ENCODE data around the gene UBE2Q2. TPM values are rescaled to one million over a fixed set of nuclear protein-coding genes. Genes with fewer than 3 reads are reported as not detected.
A peak's percentile ranks its signal among the peaks of the same experiment; 100 is the strongest.

The UBE2Q2 gene
- polyA plus RNA-seq, 1 donor (not counting 4 experiments of a cell fraction or from before 2014, with no cell fraction given), result 33.9 TPM

- Histone ChIP-seq H3K9me1 (ENCODE audit: control insufficient read depth, extremely low read depth, insufficient read depth, low read length) (no peaks in the 10 kb centered on the region), H3K27me3 (ENCODE audit: control insufficient read depth, extremely low read depth, insufficient read depth, low read length) (no peaks in the 10 kb centered on the region), H4K20me1 (ENCODE audit: control insufficient read depth, extremely low read depth, insufficient read depth, low read length) (no peaks in the 10 kb centered on the region), H3K4me3 (ENCODE audit: control insufficient read depth in 2 of 3, extremely low read depth in 1 of 3, insufficient read depth in 2 of 3, low read depth in 1 of 3, low read length in 3 of 3) (no peak overlapping the region), H3K4me2 (ENCODE audit: control insufficient read depth, extremely low read depth, insufficient read depth, low read depth, low read length) (no peak overlapping the region), H3K9ac (ENCODE audit: control insufficient read depth, extremely low read depth, insufficient read depth, low read length) (no peak overlapping the region), H3K9me3 (ENCODE audit: control insufficient read depth, low read depth, low read length) (no peaks in the 10 kb centered on the region), H3K36me3 (ENCODE audit: control insufficient read depth in 2 of 2, extremely low read depth in 1 of 2, insufficient read depth in 2 of 2, low read length in 2 of 2) (no peaks in the 10 kb centered on the region), H2AFZ (ENCODE audit: control insufficient read depth, low read length) (peak overlapping the region; percentile 2), H3K27ac (ENCODE audit: control insufficient read depth, insufficient read depth, low read length) (no peak overlapping the region), H3K4me1 (ENCODE audit: control insufficient read depth, extremely low read depth, insufficient read depth, low read length) (peaks cover 8% of the 10 kb centered on the region), H3K79me2 (ENCODE audit: control insufficient read depth, insufficient read depth, low read length) (no peaks in the 10 kb centered on the region)
- FAIRE-seq (no peak), DNase-seq (ENCODE audit: low read depth, low spot score) (no peak)
- dilution Hi-C loops (cut with MboI; ENCODE audit: extremely low pct_ligation_motif_present, low sequenced_read_pairs), result no loop called here
- no peak for TF ChIP-seq CTCF (optimal IDR thresholded peaks at IDR 0.05 in 1 of 3, IDR thresholded peaks at IDR 0.05 in 1 of 3, conservative IDR thresholded peaks at IDR 0.05 in 1 of 3; ENCODE audit: extremely low read depth in 1 of 3, insufficient read depth in 2 of 3, low read length in 3 of 3)
- TF ChIP-seq EZH2 (IDR thresholded peaks at IDR 0.05; ENCODE audit: low read length), result no peak
Observed at GRCh38 chr15:75817138-75817935, 25.9 kb upstream of the UBE2Q2 start.

- H4K20me1 ChIP-seq (ENCODE audit: control insufficient read depth, extremely low read depth, insufficient read depth, low read length), result no peaks in the 10 kb centered on the region
- no peak overlapping the region for H3K27ac ChIP-seq (ENCODE audit: control insufficient read depth, insufficient read depth, low read length)
- FAIRE-seq, result no peak
- H3K36me3 ChIP-seq (ENCODE audit: control insufficient read depth in 2 of 2, extremely low read depth in 1 of 2, insufficient read depth in 2 of 2, low read length in 2 of 2), result no peaks in the 10 kb centered on the region
- DNase-seq (ENCODE audit: low read depth, low spot score), result no peak
- no peak overlapping the region for H3K4me3 ChIP-seq (ENCODE audit: control insufficient read depth in 2 of 3, extremely low read depth in 1 of 3, insufficient read depth in 2 of 3, low read depth in 1 of 3, low read length in 3 of 3)
- H3K27me3 ChIP-seq (ENCODE audit: control insufficient read depth, extremely low read depth, insufficient read depth, low read length), result no peaks in the 10 kb centered on the region
- H3K4me2 ChIP-seq (ENCODE audit: control insufficient read depth, extremely low read depth, insufficient read depth, low read depth, low read length), result no peak overlapping the region
- no peak for TF ChIP-seq EZH2 (IDR thresholded peaks at IDR 0.05; ENCODE audit: low read length)
- TF ChIP-seq CTCF (optimal IDR thresholded peaks at IDR 0.05 in 1 of 3, IDR thresholded peaks at IDR 0.05 in 1 of 3, conservative IDR thresholded peaks at IDR 0.05 in 1 of 3; ENCODE audit: extremely low read depth in 1 of 3, insufficient read depth in 2 of 3, low read length in 3 of 3), result no peak
- no peaks in the 10 kb centered on the region for H3K9me1 ChIP-seq (ENCODE audit: control insufficient read depth, extremely low read depth, insufficient read depth, low read length)
- dilution Hi-C loops (cut with MboI; ENCODE audit: extremely low pct_ligation_motif_present, low sequenced_read_pairs), result no loop called here
- no peak overlapping the region for H3K9ac ChIP-seq (ENCODE audit: control insufficient read depth, extremely low read depth, insufficient read depth, low read length)
- no peak overlapping the region for H2AFZ ChIP-seq (ENCODE audit: control insufficient read depth, low read length)
- no peaks in the 10 kb centered on the region for H3K79me2 ChIP-seq (ENCODE audit: control insufficient read depth, insufficient read depth, low read length)
- peaks cover 9% of the 10 kb centered on the region for H3K4me1 ChIP-seq (ENCODE audit: control insufficient read depth, extremely low read depth, insufficient read depth, low read length)
- no peaks in the 10 kb centered on the region for H3K9me3 ChIP-seq (ENCODE audit: control insufficient read depth, low read depth, low read length)
Observed at GRCh38 chr15:75820206-75820605, 23.0 kb upstream of the UBE2Q2 start.

Data from keratinocyte (primary cell).